ENCODE data around the gene TOB2.
"Not testable (repeated sequence)": the region's sequence is repeated elsewhere in the genome, so short reads cannot be mapped to it uniquely, and the experiment has no call there.

GRCh38 chr22:41434361-41435003 lies 12.1 kb downstream of the TOB2 start:
- not testable (repeated sequence) for TF ChIP-seq EP300 (IDR thresholded peaks at IDR 0.05)
- TF ChIP-seq, protein P1, sequence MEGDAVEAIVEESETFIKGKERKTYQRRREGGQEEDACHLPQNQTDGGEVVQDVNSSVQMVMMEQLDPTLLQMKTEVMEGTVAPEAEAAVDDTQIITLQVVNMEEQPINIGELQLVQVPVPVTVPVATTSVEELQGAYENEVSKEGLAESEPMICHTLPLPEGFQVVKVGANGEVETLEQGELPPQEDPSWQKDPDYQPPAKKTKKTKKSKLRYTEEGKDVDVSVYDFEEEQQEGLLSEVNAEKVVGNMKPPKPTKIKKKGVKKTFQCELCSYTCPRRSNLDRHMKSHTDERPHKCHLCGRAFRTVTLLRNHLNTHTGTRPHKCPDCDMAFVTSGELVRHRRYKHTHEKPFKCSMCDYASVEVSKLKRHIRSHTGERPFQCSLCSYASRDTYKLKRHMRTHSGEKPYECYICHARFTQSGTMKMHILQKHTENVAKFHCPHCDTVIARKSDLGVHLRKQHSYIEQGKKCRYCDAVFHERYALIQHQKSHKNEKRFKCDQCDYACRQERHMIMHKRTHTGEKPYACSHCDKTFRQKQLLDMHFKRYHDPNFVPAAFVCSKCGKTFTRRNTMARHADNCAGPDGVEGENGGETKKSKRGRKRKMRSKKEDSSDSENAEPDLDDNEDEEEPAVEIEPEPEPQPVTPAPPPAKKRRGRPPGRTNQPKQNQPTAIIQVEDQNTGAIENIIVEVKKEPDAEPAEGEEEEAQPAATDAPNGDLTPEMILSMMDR (IDR thresholded peaks at IDR 0.05), result not testable (repeated sequence)
